Right lobe of liver (tissue), 4 donors: ENCODE data around the gene GRN.

Source experiments
- CTCF ChIP-seq, 4 donors: fragments of 200-600 bp in 3 of 4; fragments of 450-650 bp in 1 of 4; IDR thresholded peaks; one replicate each; pipeline versions ENCODE4 v1.5.1 to v1.8.0; 2016 to 2022; ENCODE audit warnings: antibody characterized with exemption in 4 of 4, mild to moderate bottlenecking in 2 of 4
- POLR2A ChIP-seq: fragments of 450-650 bp; IDR thresholded peaks from one replicate; pipeline ENCODE4 v1.6.1; 2017; ENCODE audit warnings: antibody characterized with exemption, mild to moderate bottlenecking
- donor health status: DM: no; HTN: no; CAD: no.
- donor health status: DM: no; HTN: no; CAD: no.
- donor health status: DM: no; HTN: yes; CAD: no.

DNA sequence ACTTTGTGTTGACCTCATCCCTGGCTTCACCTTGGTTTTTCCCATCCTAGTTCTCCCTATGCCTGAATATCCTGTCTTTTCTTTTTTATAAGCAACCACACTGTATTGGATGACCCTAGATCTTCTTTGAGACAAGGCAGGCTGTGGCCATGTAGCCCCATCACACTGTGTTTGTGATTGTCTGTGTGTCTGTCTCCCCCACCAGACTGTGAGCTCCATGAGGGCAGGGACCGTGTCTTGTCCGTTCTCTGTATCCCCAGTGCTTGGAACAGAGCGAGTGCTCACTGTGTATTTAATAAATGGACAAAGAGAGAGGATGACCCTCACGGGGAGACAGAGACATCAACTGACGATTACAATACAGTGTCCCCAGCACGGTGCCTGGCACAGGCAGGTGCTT lies 27.6 kb upstream of the GRN start:
- TF ChIP-seq CTCF (IDR thresholded peaks at IDR 0.05), result no peak
- no peak for TF ChIP-seq POLR2A
